GM19023 (cell line): ENCODE data around the gene UNC79.

Experiments
- ATAC-seq: cut with Tn5 transposase; IDR thresholded peaks from one replicate; pipeline ENCODE4 v1.9.1; 2021; ENCODE audit warnings: mild to moderate bottlenecking, moderate library complexity; ENCODE audit not compliant: unreplicated experiment

Gene UNC79

GRCh38 chr14:93654599-93654998 lies 223.9 kb downstream of the UNC79 start:
- no peak for ATAC-seq

GRCh38 chr14:93655078-93655750 lies 224.5 kb downstream of the UNC79 start:
- no peak for ATAC-seq

- ATAC-seq, result no peak
Measured at GRCh38 chr14:93657875-93658274, 227.1 kb downstream of the UNC79 start.

DNA sequence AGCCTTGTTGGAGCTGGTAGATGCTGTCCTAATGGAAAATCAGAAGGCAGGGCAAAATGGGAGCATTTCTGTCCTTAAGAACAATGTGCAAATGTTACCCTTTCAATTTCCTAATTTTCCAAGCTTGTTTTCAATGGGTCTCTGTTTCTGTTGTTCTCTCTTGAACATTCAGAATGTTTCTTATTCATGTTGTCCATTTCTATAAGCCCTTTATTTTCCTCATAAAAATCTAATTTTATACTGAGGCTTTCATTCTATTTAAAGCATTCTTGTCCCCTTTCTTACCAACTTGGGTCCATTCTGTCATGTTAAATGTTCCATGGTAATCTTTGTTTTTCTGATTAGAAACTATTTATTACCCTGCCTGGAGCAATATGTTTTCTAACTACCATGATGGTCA lies 232.6 kb downstream of the UNC79 start:
- ATAC-seq, result no peak

DNA sequence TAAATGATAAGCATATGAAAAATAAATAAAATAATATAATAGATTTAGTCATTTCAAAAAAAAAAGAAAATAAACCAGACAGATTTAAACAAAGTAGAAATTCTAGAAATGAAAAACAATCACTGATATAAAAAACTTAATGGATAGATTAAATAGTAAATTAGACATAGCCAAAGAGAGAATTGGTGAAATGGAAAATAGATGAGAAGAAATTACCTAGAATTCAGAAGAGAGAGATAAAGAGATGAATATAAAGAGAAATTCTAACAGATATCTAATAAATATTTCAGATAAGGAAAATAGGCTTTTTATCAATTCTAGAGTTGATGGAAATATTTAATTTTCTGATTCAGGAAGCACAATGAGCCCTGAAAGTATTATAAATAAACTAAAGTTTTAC lies 234.4 kb downstream of the UNC79 start:
- ATAC-seq, result no peak

GRCh38 chr14:93669632-93670031 lies 238.9 kb downstream of the UNC79 start:
- no peak for ATAC-seq

GRCh38 chr14:93674343-93674742 lies 243.6 kb downstream of the UNC79 start:
- ATAC-seq, result no peak

DNA sequence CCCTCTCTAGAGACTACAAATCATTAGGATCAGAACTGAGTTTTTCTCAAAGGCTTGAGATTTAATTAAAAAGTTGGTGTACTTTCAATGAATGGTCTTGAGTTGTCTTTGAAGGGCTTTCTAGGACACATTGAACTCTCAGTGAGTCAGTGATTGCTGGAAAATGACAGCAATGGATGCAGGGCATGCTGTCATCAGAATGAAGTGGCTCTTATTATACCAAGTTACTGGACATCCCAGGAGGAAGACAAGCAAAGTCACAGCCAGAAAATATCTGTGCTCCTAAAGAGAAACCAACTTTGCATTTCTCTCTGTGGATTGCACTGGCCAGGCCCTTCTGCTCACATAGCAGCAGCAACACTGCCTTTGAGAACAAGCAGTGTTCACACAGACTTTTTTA lies 244.9 kb downstream of the UNC79 start:
- ATAC-seq, result no peak

DNA sequence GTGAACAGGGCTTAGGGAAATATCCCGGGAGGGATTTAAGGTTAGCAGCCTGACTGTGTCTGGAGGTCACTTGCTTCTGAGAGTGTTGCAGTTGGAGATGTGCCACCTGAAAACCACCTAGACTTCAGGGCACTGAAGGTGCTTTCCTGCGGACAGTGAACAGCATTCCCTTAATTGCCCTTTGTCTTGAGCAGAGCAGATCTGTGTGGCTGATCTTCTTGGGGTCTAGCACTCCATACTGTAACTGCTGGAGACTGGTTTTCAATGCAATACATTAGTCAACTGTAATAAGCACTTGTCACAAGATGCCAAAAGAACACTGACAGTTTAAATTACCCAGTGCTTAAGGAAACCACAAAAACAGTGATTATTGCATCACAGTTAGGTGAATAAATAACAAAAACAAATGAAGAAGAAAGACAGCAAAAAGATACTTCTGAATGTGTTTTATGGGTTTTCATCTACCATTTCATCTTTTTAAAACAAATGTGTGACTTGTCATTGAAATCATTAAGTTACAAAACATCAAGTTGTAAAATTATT lies 245.7 kb downstream of the UNC79 start:
- ATAC-seq, result no peak

DNA sequence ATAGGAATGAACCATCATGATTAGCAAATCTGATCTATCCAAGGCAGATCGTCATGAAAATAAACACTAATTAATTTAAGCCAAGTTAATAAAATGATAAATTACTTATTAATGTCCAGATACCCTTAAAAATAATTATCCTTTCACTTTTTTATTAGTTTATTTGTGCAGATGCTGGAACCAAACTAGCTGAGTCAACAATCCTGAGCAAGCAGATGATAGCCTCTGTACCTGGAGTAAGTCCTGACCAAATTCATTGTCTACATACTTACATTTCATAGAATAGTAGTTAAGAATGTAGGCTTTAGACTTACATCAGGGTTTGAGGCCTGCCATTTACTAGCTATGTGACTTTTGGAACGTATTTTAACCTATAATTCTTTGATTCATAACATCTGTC lies 251.7 kb downstream of the UNC79 start:
- no peak for ATAC-seq

GRCh38 chr14:93683226-93683625 lies 252.5 kb downstream of the UNC79 start:
- no peak for ATAC-seq

DNA sequence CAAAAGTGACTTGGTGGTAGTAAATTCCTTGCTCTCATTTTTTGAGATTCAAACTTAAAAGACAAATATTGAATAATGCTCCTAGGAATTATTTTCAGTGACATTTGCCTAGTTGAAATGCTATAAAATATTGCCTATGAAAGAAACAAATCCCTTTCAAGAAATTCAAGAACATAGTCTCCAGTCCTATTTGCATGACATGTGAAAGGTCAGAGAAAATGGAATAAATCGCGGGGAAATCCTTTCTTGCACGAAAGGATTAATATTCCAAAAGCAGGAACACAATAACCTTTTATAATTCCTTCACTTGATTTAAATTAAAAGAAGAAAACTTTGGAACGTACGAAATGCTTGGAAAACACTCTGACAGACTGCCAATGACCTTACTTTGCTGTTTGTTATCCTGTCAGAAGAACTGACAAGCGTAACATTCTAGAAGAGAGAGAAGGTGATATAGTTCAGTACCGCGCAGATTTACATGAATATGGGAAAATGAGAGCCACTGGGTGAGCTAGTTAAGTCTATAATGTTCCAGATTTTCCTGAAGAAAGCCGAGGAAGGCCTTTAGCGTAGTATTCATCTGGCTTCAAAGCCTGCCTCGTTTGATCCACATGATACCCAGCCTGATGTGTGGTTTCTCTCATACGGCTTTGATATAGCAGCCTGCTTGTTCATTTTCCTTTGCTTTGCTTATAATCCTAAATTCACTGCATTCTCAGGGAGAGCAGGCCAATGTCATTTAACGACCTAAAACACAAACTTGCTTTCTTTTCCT lies 254.6 kb downstream of the UNC79 start:
- no peak for ATAC-seq

DNA sequence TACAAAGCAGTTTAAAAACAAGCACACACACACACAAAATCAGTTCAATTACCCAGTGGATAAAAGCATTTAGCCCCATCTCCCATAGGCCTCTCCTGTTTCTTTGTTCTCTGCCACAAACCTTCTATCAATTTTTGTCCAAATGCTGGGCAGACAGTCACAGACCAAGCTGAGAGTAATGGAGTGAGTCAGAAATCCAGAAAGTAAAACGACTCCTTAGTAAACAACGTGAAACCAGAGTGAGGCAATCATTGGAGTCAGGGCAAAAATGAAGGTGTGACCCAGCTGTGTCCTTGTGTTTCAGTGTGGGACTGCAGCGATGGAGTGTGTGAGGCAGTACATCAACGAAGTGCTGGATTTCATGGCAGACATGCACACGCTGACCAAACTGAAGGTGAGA lies 255.5 kb downstream of the UNC79 start:
- no peak for ATAC-seq

DNA sequence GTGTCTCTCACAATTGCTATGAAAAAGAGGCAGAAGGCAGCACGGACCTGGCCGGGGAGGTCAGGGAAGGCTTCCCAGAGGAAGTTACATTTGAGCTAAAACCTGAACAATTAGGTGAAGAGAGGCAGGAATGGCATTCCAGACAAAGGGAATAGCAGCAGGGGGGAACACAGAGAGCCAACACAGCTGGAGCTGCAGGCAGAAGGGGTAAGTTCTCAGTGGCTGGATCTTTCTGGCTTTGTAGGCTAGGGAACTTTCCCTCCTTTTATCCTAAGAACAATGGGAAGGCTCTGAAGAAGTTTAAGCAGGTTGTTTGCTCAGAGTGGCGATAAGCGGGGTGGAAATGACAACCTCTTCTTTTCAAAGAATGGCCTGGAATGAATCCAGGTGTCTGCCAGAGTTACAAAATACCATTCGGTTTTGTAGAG lies 257.5 kb downstream of the UNC79 start:
- no peak for ATAC-seq

DNA sequence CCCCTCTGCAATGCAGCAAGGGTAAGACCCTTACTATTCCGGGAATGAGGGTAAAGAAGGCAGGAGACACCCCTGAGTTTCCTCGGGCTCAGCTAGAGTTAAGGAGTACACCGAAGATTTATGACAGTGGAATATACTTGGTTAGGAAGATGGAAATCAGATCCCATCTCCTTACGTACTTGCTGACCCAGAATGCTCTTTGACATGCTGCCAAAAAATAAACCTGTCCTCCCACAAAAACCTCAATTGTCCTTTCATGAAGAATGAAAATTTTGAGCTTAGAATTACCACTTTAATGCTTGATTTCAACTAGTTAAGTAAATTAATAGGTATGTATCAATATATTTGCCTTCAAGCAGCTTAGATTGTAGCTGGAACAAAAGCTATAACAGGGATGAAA lies 258.1 kb downstream of the UNC79 start:
- ATAC-seq, result no peak

DNA sequence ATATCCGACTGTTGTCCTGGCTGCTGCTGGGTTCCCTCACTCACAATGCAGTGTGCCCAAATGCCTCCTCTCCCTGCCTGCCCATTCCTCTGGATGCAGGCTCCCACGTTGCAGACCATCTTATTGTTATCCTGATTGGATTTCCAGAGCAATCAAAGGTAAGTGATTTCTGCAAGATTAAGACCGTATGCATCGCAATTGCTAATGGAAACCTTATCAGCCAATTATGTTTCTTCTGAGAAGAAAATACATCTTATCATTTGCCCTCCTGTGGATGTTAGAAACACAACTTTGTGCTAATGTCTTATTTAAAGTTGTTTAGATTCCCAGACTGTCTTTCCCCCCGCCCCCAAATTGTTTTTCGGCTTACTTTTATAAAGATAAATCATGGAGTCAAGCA lies 259.4 kb downstream of the UNC79 start:
- no peak for ATAC-seq

DNA sequence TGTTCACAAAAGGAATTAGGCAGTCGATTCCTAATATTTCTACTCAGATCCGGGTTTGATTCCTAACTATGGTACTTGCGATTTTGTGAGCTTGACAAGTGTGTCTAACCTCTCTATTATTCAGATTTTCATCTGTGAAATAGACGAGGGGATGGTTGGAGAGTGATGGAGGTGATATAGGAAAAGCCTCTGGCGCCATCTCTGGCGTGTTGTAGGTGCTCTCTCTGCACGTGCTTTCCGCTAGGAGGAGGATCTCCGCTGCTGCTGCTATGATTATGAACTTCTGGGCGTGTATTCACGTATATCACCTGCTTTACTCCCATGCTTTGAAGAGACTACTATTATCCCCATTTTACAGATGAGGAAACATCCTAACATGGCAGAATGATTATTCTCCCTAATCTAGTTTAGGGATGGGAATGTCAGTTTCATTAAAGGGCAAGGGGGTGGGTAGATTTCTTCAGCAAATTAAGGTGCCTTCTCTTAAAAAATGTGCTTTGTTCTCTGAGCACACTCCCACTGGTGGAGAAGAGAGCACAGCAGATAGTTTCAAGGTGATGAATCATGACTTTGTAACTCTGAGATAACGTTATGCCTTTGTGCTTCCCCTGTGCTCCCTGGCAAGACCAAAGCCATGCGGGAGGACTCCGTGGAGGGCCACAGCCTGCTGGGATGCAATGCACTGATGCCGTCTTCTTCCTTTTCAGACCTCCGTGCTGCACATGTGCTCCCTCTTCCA lies 260.5 kb downstream of the UNC79 start:
- ATAC-seq, result no peak

GRCh38 chr14:93693914-93694313 lies 263.2 kb downstream of the UNC79 start:
- no peak for ATAC-seq

DNA sequence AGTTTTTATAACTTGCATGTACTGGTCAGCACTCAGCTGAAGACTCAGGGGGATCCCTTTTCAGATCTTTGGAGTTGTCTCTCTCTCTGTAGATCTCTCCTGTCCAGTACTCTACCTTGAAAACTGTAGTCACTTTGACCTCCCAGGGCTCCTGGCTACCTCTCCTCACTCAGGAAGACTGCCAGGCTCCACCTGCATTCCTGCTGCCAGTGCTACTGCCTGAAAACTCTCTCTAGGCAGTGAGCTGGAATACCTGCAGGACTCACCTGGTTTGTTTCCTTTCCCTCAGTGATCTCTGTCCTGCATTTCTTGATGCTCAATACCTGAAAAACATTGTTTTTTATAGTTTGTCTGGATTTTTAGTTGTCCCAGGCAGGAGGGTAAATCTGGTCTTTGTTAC lies 270.2 kb downstream of the UNC79 start:
- no peak for ATAC-seq

DNA sequence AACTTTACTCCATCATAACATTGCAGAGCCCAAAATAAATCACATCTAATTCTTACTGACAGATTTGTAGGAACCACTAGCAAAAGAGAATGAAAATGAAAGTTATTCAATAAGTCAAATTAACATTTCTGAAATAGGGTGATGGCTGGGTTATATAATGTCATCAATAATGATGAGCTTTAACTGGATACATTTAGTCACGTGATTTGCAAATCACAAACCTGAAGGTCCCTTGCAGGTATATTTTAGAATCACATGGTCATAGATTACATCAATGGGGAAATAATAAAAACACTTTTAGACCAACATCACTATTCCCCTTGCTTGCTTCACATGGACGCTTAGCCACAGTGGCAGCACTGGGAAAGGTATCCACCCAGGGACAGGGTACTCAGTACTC lies 270.8 kb downstream of the UNC79 start:
- no peak for ATAC-seq

- no peak for ATAC-seq
Measured at GRCh38 chr14:93702946-93703345, 272.2 kb downstream of the UNC79 start.

- ATAC-seq, result no peak
Measured at GRCh38 chr14:93703941-93704340, 273.2 kb downstream of the UNC79 start.
